Measurements from ENCODE around the gene SOX6.

DNA sequence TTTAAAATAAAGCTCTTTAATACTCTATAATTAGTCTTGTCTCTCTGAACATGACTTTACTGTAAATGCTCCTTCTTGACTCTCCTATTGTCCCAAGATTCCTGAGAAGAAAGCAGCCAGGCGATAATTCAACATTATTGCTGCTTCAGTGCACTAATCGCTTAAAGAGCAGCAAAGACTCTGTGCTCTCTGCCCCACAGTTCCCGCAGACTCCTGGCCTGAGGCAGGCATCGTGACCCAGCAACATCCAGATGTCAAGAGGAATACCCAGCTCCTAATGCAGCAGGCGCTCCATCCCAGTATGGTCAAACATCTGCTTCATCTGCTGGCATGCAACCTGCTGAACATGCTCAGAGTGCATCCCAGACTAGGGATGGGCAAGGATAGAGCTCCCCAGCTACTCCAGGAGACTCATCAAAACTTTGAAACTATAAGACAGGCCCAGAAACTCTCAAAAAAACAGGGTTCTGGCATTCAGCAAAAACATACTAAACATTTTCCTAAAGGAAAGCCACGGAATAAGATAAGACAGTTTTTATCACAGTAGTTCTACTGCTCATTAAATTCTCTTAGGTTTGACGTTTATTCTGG lies 270.0 kb downstream of the SOX6 start:
- TF ChIP-seq, protein P1, sequence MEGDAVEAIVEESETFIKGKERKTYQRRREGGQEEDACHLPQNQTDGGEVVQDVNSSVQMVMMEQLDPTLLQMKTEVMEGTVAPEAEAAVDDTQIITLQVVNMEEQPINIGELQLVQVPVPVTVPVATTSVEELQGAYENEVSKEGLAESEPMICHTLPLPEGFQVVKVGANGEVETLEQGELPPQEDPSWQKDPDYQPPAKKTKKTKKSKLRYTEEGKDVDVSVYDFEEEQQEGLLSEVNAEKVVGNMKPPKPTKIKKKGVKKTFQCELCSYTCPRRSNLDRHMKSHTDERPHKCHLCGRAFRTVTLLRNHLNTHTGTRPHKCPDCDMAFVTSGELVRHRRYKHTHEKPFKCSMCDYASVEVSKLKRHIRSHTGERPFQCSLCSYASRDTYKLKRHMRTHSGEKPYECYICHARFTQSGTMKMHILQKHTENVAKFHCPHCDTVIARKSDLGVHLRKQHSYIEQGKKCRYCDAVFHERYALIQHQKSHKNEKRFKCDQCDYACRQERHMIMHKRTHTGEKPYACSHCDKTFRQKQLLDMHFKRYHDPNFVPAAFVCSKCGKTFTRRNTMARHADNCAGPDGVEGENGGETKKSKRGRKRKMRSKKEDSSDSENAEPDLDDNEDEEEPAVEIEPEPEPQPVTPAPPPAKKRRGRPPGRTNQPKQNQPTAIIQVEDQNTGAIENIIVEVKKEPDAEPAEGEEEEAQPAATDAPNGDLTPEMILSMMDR (IDR thresholded peaks at IDR 0.05): no peak
- no peak for TF ChIP-seq EP300 (IDR thresholded peaks at IDR 0.05; ENCODE audit: low read depth)
- TF ChIP-seq POLR2A (IDR thresholded peaks at IDR 0.05): no peak
- no peak for TF ChIP-seq POLR2AphosphoS5 (IDR thresholded peaks at IDR 0.05)
